HG03280 (cell line): ENCODE data around the gene TMEM273.

ENCODE experiments used
- ATAC-seq: cut with Tn5 transposase; IDR thresholded peaks from one replicate; pipeline ENCODE4 v1.9.1; 2021; ENCODE audit warnings: mild to moderate bottlenecking, moderate library complexity; ENCODE audit not compliant: unreplicated experiment

The TMEM273 gene

GRCh38 chr10:49187950-49188761, at the start of gene TMEM273:
Gene TMEM273, minus strand, starts transcription at chr10:49188391. Its CDS starts 55 bp downstream, at chr10:49188336.
- peak; percentile 69 for ATAC-seq

- ATAC-seq = no peak
These were observed 49.8 kb upstream of the TMEM273 start for GRCh38 chr10:49237985-49238384.

GRCh38 chr10:49235392-49235791, 47.2 kb upstream of the TMEM273 start:
- ATAC-seq = no peak

GRCh38 chr10:49231086-49231820, 43.1 kb upstream of the TMEM273 start:
- no peak for ATAC-seq

GRCh38 chr10:49230004-49230403, 41.8 kb upstream of the TMEM273 start:
- ATAC-seq = no peak

GRCh38 chr10:49228677-49229076, 40.5 kb upstream of the TMEM273 start:
- no peak for ATAC-seq

- ATAC-seq = no peak
These were observed 39.2 kb upstream of the TMEM273 start for GRCh38 chr10:49227406-49227805.

- no peak for ATAC-seq
These were observed 38.4 kb upstream of the TMEM273 start for GRCh38 chr10:49226594-49226993.

GRCh38 chr10:49225218-49225876, 37.2 kb upstream of the TMEM273 start:
- ATAC-seq = no peak

GRCh38 chr10:49223205-49223604, 35.0 kb upstream of the TMEM273 start:
- no peak for ATAC-seq

- no peak for ATAC-seq
These were observed 34.0 kb upstream of the TMEM273 start for GRCh38 chr10:49222170-49222569.

GRCh38 chr10:49220679-49221078, 32.5 kb upstream of the TMEM273 start:
- ATAC-seq = no peak

- ATAC-seq = no peak
These were observed 31.8 kb upstream of the TMEM273 start for GRCh38 chr10:49220031-49220430.

- ATAC-seq = no peak
These were observed 31.1 kb upstream of the TMEM273 start for GRCh38 chr10:49219248-49219647.

- no peak for ATAC-seq
These were observed 30.3 kb upstream of the TMEM273 start for GRCh38 chr10:49218480-49218879.

GRCh38 chr10:49217645-49218044, 29.5 kb upstream of the TMEM273 start:
- no peak for ATAC-seq

GRCh38 chr10:49213211-49213610, 25.0 kb upstream of the TMEM273 start:
- no peak for ATAC-seq

- ATAC-seq = no peak
These were observed 24.6 kb upstream of the TMEM273 start for GRCh38 chr10:49212783-49213182.

- no peak for ATAC-seq
These were observed 23.9 kb upstream of the TMEM273 start for GRCh38 chr10:49212076-49212475.

GRCh38 chr10:49208996-49209395, 20.8 kb upstream of the TMEM273 start:
- ATAC-seq = no peak

- ATAC-seq = no peak
These were observed 19.8 kb upstream of the TMEM273 start for GRCh38 chr10:49207936-49208487.
